HG03095 (cell line): Measurements from ENCODE around the gene ANKFN1.

Experiments
- ATAC-seq: cut with Tn5 transposase; IDR thresholded peaks from one replicate; pipeline ENCODE4 v1.9.1; 2021; ENCODE audit warnings: moderate library complexity; ENCODE audit not compliant: unreplicated experiment

Gene ANKFN1

DNA sequence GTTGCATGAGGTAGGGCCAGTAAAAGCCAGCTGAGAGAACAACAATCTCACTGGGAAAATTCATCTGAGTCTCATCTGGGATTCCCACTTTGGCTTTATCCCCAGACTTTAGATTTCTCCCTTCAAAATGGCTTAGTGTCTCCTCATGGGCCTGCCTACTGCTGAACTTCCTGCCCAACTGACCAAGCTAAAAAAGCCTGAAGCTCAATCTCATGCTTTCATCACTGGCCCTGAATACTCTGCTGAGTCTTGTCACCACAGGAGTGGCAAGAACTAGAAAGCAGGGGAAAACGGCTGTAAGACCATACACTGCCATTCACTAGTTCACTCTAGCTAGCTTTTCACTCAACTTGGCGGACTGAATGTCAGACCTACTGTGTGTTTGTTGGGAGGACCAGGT, 343.9 kb downstream of the ANKFN1 start:
- ATAC-seq = no peak

DNA sequence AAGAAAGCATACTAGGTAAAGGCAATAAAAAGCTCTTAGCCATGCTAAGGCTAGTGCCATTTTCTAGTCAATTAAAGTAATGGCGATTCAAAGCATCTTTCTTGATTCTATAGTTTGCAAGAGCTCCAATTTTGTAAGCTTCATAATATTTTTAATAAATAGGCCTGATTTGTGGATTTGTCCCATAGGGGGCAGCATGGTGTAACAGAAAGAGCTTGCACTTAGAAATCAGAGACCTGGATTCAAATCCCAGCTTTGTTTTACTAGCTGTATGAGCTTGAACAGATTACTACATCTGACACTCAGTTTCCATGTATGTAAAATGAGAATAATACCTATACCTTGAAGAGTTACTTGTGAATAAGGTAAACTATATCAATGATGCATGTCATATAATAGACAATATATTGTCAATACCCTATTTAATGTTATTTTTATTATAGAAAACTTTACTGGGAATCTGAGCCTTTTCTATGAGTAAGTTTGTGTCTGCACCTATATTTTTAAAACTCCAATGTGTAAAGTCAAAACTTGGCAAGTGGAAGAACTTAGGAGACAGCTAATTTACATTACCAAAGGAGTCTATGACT, 346.6 kb downstream of the ANKFN1 start:
- ATAC-seq = no peak

DNA sequence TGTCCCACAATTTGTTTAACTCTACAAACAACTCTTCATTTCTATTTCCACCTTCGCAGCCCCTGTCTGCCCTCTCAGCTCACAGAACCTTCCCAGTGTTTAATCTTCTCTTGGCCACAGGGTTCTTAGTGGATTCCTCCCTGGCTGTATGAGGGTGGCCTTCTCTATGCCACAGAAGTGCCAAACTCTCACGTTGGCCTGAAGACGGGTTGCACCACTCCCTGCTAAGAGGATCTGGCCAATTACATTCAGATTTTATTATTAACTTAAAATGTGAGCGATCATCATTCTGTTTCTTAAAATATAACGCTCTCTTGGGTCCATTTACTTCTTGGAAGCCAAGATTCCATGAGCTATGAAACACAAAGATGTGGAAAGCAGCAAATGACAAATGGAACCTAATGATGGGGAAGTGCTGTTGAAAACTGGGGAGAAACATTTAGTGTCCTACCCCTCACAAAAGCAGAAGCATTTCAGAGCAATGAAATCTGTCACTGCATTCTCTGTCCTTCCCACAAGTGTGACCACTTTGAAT, 348.9 kb downstream of the ANKFN1 start:
- no peak for ATAC-seq

DNA sequence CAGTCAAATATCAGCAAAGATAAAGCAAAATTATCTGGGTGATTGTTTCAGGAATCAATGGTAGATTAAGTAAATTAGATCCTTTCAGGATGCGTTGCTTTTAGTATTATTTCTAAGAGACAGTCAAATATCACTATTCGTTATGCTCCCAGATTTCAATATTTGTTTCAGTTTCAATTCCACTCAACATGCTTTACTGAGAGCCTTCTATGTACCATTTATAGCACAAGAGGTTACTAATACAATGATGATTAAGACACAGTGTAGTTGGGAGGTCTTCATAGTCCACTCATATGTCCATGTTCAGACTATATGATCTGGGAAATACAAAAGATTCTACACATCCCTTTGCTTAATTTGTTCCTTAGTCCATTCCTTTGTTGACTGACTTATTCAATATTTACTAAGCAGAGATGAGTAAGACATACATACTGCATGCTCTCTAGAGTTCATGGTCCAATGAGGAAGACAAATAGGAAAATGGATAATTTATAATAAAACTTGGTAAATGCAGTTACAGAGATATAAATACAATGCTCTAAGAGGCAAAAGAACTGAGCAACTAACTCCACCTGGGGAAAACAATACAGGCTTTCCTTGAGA, 352.0 kb downstream of the ANKFN1 start:
- ATAC-seq = no peak

DNA sequence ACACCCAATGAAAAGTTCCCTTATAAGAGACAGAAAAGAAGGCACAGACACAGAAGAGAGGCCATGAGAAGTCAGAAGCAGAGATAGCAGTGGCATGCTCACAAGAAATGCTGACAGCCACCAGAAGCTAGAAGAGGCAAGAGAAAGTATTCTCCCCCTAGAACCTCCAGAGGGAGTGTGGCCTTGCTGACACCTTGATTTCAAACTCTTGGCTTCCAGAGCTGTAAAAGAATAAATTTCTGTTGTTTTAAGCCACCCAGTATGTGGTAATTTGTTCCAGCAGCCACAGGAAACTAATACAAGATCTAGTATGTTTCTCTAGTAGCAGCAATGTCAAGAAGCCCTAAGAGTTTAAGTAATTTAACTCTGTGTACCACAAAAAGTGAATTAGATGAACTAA, 353.1 kb downstream of the ANKFN1 start:
- ATAC-seq = no peak

DNA sequence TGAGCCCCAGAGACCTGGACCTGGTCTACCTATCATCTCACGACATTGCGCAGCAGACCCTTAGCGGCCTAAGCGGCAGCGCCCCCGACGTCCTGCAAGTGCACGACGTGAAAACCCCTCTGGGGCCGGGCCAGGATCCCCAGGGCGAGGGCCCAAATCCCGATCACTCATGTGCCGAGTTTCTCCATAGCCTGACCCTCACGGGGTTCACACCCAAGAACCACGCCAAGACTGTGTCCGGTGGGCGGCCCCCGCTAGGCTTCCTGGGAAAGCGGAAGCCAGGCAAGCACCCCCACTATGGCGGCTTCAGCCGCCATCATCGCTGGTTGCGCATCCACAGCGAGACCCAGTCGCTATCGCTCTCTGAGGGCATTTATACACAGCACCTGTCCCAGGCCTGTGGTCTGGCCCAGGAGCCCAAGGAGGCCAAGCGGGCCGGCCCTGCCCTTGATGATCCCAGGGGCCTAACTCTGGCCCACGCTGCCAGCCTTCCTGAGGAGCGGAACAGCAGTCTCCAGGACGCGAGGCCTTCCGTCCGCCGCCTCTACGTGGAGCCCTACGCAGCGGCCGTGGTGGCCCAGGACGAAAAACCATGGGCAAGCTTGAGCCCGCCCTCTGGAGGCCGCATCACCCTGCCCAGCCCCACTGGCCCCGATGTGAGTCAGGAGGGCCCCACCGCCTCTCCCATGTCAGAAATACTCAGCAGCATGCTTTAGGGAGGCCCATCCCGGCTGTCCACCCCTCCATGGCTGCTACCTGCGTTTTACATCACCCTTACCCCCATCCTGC, 357.5 kb downstream of the ANKFN1 start:
- ATAC-seq = no peak

DNA sequence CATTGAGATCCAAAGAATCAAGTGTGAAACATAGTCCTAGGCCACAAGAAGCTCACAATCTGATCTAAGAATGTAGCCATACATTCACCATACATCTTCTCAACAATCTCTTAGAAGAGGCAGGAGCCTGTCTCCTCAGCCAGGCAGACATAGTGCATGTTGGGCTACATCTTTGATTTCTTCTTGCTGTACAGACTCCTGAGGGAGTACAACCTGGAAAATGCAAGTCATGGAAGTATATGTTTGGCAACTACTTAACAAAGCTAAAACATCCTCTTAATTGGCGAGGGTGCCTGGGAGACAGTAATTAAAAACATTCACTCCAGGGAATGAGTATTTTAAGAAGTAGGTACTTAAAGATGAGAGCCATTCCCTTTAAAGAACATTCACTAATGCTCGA, 361.0 kb downstream of the ANKFN1 start:
- no peak for ATAC-seq

DNA sequence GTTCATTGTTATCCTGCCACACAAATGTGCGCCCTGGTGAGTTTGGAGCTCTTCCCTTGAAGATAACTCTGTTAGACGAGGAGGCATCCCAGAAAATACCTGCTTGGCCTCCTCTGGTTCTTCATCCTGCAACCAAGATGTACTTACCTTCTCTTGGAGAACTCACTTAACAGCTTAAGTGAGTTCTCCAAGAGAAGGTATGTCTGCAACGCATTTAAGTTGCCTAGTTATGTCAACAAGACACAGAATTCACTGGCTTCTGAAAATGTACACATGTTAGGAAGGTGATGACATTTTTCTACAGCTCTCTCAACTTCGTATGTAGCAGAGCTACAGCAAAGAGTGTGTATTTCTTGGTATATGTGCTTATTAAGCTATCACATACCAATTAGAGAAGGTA, 361.6 kb downstream of the ANKFN1 start:
- no peak for ATAC-seq

DNA sequence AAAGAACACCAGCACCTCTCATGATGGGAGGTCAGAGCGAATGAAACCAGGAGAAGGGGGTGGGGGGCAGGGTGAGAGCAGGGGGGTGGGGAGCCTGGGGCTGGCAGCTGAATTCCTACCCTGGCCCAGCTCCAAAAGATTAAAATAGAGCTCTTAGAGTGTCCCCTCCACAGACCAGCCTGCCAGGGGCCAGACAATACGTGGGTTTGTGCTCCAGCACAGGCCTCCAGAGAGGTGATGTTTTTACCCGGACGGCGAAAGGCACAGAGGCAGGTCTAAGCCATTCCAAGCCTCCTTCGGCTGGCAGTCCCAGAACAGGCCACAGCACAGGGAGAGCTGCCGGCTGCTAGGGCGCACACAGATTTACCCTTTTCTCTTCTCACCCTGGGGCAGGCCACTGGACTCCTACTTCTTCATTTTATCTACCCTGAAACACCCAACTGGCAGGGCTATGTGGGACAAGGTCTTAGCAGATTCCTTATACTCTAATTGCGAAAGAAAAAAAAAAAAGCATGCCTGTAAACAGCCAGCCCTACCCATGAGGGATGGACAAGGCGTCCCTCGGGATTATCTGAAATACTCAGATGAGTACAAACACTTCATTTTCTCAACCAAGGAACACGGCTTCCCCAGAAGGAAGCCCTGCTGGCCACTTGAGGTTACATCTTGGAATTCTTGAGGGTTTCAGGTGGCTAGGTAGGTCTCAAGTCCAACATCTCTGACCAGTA, 368.3 kb downstream of the ANKFN1 start:
- ATAC-seq = no peak

DNA sequence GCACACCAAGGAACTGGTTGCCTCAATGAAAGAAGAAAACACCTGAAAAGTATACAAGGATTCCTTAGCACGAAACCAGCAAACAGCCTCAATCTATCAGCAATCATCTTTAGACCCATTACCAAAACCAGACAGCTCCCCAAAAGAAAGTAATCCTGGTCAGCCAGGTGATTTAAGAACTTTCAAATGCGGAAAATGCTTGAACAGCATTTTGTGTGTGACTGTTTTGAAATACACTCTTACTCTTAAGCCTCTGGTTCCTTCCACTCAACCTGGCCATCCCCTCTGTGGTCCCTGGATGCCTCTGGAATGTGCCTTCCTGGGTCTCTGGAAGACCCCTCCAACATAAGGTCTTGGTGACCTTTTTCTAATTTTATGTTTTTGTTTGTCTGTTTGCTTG, 369.8 kb downstream of the ANKFN1 start:
- no peak for ATAC-seq

DNA sequence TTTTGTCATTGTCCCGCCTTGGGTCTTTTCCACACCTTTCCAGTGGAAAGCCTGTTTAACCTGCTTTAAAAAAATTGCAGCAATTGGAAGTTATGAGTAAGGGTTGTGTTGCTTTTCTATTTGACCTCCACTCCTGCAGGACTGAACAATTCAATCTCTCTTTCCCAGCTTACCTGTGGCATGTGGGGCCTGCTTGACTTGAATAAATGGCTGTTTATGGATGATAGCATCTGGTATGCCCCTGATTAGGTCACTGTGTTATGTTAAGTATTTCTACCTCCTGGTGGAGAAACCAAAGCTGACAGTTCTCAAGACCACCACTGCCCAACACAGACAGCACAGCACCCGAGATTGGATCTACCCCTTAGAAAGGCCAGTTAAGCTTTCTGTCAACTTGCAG, 375.4 kb downstream of the ANKFN1 start:
- ATAC-seq = no peak

DNA sequence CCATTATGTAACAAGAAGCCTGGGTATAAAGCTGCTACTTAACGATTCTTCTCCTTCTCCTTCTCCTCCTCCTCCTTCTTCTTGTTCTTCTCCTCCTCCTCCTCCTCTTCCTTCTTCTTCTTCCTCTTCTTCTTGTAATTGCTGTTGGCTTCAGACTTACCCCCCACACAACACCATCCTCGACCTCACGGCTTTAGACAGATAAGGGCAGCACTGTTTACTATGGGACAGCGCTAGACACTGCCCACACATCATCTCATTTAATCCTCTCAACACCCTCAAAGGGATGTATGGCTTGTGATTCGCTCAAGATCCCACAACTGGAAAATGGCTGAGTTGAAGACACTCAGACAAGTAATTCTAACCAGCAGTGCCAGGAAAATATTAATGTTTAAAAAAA, 379.7 kb downstream of the ANKFN1 start:
- ATAC-seq = no peak

DNA sequence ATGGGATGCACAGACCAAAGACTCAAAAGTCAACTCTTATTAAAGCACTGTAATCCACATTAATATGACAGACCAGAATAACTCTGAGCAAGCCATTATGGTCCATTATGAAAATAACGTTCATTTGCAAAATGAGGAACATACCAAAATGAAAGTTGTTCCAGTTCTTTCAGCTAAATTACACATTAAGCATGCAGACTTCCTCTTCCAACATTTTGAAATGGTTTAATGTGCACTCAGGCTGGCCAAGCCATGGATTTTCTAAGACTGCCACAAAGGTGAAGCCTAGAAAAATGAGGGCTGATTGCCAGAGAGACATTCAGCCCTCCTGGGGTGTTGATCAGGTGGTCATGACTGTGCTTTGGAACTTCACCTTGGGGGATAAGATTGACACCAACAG, 383.5 kb downstream of the ANKFN1 start:
- no peak for ATAC-seq

DNA sequence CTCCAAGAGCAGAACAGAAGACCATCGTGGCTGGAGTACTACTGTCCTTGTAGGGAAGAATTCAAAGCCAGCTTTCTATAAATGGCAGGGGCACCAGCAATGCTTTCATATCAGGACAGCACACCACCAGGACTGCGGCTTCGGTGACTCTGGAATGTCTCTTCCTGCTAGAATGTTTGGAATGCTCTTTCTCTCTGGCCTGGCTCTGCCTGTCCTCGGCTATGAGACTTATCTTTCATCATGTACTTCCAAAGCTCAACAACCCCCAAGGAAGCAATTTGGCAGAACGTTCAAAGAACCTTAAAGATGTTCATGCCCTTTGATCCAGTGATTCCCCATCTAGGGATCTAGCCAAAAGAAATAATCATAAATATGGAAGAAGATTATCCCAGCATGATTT, 387.6 kb downstream of the ANKFN1 start:
- no peak for ATAC-seq

DNA sequence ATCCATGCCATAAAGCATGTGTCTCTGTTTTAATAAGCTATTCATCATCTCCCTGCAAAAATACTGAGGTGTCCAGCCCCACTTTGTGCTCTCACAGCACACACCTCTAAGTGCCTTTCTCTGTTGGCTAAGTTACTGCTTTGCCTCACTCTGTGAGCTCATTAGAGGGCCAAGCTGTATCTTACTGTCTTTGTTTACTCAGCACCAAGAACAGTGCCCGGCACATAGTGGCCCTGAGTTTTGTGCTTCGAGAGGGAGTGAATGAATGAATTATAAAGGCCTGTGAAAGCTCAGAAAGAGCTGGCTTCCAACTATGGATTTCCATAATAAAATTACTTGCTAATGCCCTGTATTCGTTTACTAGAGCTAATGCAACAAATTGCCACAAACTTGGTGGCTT, 390.0 kb downstream of the ANKFN1 start:
- ATAC-seq = no peak

DNA sequence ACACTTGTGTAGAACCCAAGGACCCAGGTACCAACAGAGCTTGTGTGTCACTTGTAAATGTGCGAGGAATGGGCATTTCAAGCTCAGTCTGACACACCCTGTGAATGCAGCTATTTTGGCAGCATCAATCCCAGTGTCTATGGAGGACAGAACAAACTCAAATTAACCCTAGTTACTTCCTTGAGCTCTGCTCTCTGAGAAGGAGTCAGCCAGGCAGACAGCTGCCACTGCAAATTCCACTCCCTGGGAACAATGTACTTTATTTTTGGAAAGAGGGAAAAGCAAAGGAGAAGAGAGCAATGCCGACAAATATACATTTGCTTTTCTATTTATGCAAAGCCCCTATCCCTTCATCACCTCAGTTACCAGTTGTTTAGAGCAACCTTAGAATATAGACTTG, 391.8 kb downstream of the ANKFN1 start:
- no peak for ATAC-seq

DNA sequence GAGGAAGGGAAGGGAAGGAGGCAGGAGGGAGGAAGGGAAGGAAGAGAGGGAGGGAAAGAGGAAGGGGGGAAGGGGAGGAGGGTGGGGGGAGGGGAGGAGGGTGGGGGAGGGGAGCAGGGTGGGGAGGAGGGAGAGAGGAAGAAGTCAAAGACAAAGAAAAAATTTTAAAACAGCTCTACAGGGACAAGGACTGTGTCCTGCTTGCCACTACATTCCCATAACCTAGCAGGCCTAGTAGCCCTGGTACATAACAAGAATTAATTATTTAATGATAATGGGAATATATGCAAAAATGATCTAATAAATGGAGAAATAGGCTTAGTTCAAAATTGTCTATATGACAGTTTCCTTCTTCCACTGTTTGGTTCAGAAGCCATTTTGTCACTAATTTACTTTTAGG, 392.7 kb downstream of the ANKFN1 start:
- ATAC-seq = no peak

DNA sequence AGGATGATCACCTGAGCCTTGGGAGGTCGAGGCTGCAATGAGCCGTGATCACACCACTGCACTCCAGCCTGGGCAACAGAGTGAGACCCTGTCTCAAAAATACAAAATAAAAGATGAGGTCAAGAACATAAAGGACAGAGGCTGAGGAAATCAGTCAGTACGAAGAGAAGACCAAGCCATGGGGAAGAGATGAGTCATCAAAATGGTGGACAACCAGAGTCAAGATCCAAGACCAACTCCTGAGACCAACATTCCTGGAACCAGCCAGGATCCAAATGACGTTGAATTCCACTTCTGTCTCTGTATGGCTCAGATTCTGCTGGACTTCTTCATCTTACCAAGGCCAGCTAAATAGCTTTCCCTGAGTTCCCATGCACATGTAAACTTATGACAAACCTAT, 395.4 kb downstream of the ANKFN1 start:
- no peak for ATAC-seq

DNA sequence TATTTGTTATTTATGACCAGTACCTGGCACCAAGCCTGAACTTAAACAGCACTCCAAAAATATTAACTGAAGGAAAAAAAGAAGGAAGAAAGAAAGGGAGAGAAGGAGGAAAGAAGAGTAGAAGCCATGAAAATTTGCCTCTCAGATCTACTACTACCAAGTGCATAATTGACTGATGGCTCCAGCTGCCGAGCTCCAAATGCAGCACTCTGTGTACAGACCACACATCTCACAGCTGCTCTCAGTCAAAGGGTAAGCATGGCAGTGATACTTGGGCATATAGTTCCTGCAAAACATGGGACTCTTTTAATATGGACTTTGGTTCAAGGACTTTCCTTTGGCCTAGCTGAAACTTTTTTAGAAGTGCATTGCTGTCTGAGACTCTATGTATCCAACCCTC, 396.2 kb downstream of the ANKFN1 start:
- ATAC-seq = no peak

DNA sequence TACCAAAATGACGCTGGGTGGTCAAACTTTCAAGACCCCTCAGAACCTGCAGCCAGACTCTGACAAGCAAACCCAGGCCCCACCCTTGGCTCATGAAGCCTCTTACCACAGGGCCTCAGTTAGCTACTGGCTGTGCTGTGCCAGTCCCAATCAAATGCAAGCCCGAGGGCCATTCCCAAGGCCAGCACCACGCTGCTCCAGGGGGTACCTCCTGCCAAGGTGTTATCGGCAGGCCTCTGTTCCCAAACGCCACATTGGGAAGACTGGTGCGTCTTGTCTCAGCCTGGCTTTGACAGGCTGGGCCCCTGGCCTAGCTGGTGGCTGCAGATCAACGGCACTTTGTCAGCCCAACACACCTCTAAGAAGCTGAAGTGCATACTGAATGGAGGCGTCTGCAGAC, 404.4 kb downstream of the ANKFN1 start:
- no peak for ATAC-seq

DNA sequence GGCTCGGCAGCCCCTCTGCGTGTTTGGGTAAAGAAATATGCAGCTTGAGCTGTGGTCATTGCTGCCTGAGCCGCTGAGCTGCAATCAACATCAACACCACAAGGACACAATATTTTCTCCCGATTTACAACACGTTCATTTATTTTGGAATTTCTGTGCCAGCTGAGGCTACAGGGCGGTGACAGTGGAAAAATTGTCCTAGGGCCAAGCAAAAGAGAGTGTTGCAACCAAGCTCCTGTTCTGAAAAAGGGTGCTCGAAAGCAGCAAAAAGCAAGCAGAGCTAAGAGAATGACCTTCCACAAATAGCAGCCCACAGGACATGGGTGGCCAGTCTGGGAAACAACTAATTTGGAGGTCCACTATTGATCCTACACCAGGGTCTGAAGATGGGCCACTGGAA, 404.8 kb downstream of the ANKFN1 start:
- no peak for ATAC-seq
